Measurements from ENCODE around the gene GYPA.
"Not testable (repeated sequence)": the region's sequence is repeated elsewhere in the genome, so short reads cannot be mapped to it uniquely, and the experiment has no call there.

GYPA gene

GRCh38 chr4:144140594-144141295 is at the start of gene GYPA:
TSS of gene GYPA (minus strand) at chr4:144140718. CDS start at chr4:144140635, 83 bp downstream.
- not testable (repeated sequence) for DNase-seq (ENCODE audit: low read depth in 2 of 2); H3K4me3 ChIP-seq (replicated peaks in 1 of 2; ENCODE audit: low read depth in 2 of 2, low read length in 2 of 2)

- no peak overlapping the region for H3K4me3 ChIP-seq (replicated peaks in 1 of 2; ENCODE audit: low read depth in 2 of 2, low read length in 2 of 2)
- DNase-seq (ENCODE audit: low read depth in 2 of 2) = no peak
- no peak for TF ChIP-seq CTCF (IDR thresholded peaks at IDR 0.05; ENCODE audit: low read depth, low read length)
Measured at GRCh38 chr4:144190009-144190408, 49.5 kb upstream of the GYPA start.

- TF ChIP-seq CTCF (IDR thresholded peaks at IDR 0.05; ENCODE audit: low read depth, low read length) = no peak
- DNase-seq (ENCODE audit: low read depth in 2 of 2) = no peak
- no peak overlapping the region for H3K4me3 ChIP-seq (replicated peaks in 1 of 2; ENCODE audit: low read depth in 2 of 2, low read length in 2 of 2)
Measured at GRCh38 chr4:144189121-144189520, 48.6 kb upstream of the GYPA start.

- DNase-seq (ENCODE audit: low read depth in 2 of 2) = no peak
- no peak overlapping the region for H3K4me3 ChIP-seq (replicated peaks in 1 of 2; ENCODE audit: low read depth in 2 of 2, low read length in 2 of 2)
- TF ChIP-seq CTCF (IDR thresholded peaks at IDR 0.05; ENCODE audit: low read depth, low read length) = no peak
Measured at GRCh38 chr4:144185086-144185485, 44.6 kb upstream of the GYPA start.

GRCh38 chr4:144183165-144183564 is 42.6 kb upstream of the GYPA start:
- TF ChIP-seq CTCF (IDR thresholded peaks at IDR 0.05; ENCODE audit: low read depth, low read length) = no peak
- H3K4me3 ChIP-seq (replicated peaks in 1 of 2; ENCODE audit: low read depth in 2 of 2, low read length in 2 of 2) = no peak overlapping the region
- DNase-seq (ENCODE audit: low read depth in 2 of 2) = no peak

- TF ChIP-seq CTCF (IDR thresholded peaks at IDR 0.05; ENCODE audit: low read depth, low read length) = no peak
- DNase-seq (ENCODE audit: low read depth in 2 of 2) = no peak
- H3K4me3 ChIP-seq (replicated peaks in 1 of 2; ENCODE audit: low read depth in 2 of 2, low read length in 2 of 2) = no peak overlapping the region
Measured at GRCh38 chr4:144181391-144181790, 40.9 kb upstream of the GYPA start.

- no peak for DNase-seq (ENCODE audit: low read depth in 2 of 2)
- TF ChIP-seq CTCF (IDR thresholded peaks at IDR 0.05; ENCODE audit: low read depth, low read length) = no peak
- H3K4me3 ChIP-seq (replicated peaks in 1 of 2; ENCODE audit: low read depth in 2 of 2, low read length in 2 of 2) = no peak overlapping the region
Measured at GRCh38 chr4:144179152-144179739, 38.7 kb upstream of the GYPA start.
